ENCODE results near the gene CIC.
A peak's percentile ranks its signal among the peaks of the same experiment; 100 is the strongest.
"Not testable (repeated sequence)": the region's sequence is repeated elsewhere in the genome, so short reads cannot be mapped to it uniquely, and the experiment has no call there.

CIC gene

DNA sequence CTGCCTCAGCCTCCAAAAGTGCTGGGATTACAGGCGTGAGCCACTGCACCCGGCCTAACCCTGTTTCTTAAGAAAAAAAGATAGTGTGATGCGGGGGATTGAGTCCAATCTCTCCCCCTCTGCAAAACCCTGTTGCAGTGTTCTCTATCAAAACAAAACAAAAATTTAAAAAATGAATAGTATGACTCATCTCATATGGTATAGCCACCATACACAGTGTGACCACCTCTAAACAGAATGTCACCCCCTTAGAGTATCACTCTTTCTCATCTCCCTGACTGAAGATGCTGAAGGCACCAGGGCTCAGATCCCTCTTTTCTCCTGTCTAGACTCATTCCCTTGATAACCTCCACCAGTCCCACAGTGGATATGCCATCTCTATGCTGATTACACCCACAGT, 7.3 kb upstream of the CIC start:
- peaks cover 14% of the 10 kb centered on the region for H3K4me1 Mint-ChIP-seq
- TF ChIP-seq, protein P1, sequence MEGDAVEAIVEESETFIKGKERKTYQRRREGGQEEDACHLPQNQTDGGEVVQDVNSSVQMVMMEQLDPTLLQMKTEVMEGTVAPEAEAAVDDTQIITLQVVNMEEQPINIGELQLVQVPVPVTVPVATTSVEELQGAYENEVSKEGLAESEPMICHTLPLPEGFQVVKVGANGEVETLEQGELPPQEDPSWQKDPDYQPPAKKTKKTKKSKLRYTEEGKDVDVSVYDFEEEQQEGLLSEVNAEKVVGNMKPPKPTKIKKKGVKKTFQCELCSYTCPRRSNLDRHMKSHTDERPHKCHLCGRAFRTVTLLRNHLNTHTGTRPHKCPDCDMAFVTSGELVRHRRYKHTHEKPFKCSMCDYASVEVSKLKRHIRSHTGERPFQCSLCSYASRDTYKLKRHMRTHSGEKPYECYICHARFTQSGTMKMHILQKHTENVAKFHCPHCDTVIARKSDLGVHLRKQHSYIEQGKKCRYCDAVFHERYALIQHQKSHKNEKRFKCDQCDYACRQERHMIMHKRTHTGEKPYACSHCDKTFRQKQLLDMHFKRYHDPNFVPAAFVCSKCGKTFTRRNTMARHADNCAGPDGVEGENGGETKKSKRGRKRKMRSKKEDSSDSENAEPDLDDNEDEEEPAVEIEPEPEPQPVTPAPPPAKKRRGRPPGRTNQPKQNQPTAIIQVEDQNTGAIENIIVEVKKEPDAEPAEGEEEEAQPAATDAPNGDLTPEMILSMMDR (IDR thresholded peaks at IDR 0.05): no peak

DNA sequence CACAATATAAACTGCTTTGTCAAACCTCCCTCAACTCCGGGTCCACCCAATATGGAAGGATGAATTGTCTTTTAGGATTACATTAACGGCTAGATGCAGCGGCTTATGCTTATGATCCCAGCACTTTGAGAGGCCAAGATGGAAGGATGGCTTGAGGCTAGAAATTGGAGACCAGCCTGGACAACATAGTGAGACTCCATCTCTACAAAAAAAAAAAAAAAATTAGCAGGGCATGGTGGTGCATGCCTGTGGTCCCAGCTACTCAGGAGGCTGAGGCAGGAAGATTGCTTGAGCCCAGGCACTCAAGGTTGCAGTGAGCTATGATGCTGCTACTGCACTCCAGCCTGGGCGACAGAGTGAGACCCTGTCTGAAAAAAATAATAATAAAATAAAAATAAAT, 2.9 kb upstream of the CIC start:
- DNase-seq; H3K36me3 Mint-ChIP-seq (ENCODE audit: low read depth); H3K27ac Mint-ChIP-seq; H3K4me3 Mint-ChIP-seq; H3K9me3 Mint-ChIP-seq; H3K27me3 Mint-ChIP-seq (ENCODE audit: low read depth, poor library complexity): not testable (repeated sequence)
- H3K4me1 Mint-ChIP-seq: peaks cover 16% of the 10 kb centered on the region

More for the DNA sequence above, 7.3 kb upstream of the CIC start:
- Mint-ChIP-seq H3K36me3 (ENCODE audit: low read depth) (no peaks in the 10 kb centered on the region), H3K9me3 (no peaks in the 10 kb centered on the region), H3K27me3 (ENCODE audit: low read depth, poor library complexity) (peaks cover 9% of the 10 kb centered on the region), H3K4me3 (no peak overlapping the region), H3K27ac (no peak overlapping the region)
- DNase-seq: no peak

DNA sequence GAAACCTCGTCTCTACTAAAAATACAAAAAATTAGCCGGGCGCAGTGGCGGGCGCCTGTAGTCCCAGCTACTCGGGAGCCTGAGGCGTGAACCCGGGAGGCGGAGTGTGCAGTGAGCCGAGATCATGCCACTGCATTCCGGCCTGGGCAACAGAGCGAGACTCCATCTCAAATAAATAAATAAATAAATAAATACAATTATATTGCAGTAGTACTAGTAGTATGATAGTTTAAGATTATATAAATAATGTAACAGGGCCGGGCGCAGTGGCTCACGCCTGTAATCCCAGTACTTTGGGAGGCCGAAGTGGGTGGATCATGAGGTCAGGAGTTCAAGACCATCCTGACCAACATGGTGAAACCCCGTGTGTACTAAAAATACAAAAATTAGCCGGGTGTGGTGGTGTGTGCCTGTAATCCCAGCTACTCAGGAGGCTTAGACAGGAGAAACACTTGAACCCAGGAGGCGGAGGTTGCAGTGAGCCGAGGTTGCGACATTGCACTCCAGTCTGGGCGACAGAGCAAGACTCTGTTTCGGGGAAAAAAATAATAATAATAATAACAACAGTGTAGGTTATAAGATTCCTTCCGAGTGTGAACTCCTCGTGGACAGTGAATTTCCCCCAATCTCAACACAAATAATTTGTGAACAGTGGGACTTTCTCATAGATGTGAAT, 2.0 kb upstream of the CIC start:
- H3K36me3 Mint-ChIP-seq (ENCODE audit: low read depth); H3K9me3 Mint-ChIP-seq; H3K27ac Mint-ChIP-seq; H3K27me3 Mint-ChIP-seq (ENCODE audit: low read depth, poor library complexity); H3K4me3 Mint-ChIP-seq; DNase-seq: not testable (repeated sequence)
- H3K4me1 Mint-ChIP-seq: peaks cover 16% of the 10 kb centered on the region

DNA sequence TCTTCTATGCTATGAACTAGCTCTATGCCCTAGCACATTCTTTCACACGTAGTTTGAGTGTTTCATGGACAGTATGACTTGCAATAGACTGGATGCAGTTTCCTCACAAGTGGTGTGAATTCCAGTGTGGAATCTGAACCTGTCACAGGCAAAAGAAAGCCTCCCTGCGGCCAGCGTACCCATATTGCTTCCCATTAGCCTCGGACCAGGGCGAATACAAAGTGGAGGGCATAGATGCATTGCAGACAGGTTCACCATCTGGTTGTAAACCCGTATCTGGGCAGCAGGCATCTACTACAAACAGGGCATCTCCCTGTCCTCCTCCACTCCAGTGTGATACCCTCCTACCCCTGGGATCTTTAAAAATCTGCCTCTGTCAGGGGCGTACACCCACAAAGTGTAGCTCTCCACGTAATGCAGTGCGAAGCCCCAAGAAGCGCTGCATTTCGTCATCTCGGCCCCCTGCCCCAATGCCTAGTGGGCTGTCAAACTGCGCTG, 1.4 kb upstream of the CIC start:
- H3K36me3 Mint-ChIP-seq (ENCODE audit: low read depth): no peaks in the 10 kb centered on the region
- peaks cover 16% of the 10 kb centered on the region for H3K4me1 Mint-ChIP-seq
- DNase-seq: no peak
- no peak overlapping the region for H3K27ac Mint-ChIP-seq
- TF ChIP-seq, protein P1 (IDR thresholded peaks at IDR 0.05): no peak
- H3K4me3 Mint-ChIP-seq: no peak overlapping the region
- H3K27me3 Mint-ChIP-seq (ENCODE audit: low read depth, poor library complexity): peaks cover 3% of the 10 kb centered on the region
- H3K9me3 Mint-ChIP-seq: no peaks in the 10 kb centered on the region

DNA sequence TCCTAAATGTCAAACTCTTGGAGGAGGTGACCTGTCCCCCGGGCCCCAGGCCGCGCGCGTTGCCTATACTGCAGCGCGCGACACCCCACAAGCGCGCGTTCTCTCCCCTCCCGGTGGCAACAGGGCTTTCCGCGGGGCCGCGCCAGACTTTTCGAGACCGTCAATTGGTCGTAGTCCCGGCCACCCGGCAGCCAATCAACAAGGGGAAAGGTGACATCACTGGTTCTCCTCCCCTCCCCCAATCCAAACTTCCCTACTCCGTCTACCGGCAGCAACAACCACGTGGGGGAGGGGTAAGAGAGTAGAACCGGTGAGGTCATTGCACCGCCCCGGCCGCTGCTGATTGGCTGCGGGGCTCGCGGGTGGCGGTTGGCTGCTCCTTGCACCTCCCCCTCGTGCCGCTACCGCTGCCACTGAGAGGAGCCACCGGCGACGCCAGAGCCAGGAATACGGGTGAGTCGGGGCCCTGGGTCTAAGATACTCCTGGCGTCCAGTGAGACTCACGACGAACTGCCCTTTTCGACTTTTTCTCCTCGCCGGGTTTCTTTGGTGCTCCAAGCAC, 829 bp upstream of the CIC start:
- TF ChIP-seq, protein P1 (IDR thresholded peaks at IDR 0.05): no peak
- peak; percentile 96 for DNase-seq
- peaks cover 16% of the 10 kb centered on the region for H3K4me1 Mint-ChIP-seq
- H3K36me3 Mint-ChIP-seq (ENCODE audit: low read depth): no peaks in the 10 kb centered on the region
- H3K27ac Mint-ChIP-seq: no peak overlapping the region
- H3K9me3 Mint-ChIP-seq: no peaks in the 10 kb centered on the region
- H3K27me3 Mint-ChIP-seq (ENCODE audit: low read depth, poor library complexity): no peaks in the 10 kb centered on the region
- H3K4me3 Mint-ChIP-seq: no peak overlapping the region

DNA sequence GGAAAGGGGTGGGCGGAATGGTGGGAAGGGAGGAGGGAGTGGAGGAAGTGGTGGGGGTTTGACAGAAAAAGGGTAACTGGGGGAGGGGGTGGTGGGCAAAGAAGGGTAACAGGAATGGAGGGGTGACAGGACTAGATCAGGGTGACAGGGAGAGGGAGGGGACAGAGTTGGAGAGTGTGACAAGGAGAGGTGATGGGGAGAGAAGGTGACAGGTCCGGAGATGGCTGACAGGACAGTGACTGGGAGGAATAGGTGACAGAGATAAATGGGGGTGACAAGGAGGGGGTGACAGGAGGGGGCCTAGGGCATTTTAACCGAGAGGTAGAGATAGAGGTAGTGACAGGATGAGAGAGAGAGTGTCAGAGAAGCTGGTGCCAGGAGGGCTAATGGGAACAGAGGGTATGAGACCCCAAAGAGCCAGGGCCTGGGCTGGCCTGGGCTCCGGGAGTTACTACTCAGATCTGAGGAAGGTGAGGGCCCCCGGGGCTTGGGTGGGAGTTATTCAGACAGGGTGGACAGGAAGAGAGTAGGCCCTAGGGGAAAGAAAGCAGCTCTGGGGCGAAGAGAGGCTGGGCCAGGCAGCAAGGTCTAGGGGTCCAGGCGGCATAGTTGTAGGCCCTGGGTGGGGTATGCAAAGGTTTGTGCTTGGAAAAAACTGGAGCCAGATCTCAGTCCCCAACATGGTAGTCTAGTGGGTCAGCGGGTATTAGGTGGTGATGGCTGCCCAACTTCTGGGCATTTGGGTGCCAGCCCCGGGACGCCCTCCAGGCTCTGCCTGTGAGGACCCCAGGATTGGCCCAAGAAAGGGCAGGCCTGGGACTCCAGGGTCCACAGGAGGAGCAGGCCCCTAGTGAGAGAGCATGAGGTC, 660 bp downstream of the CIC start:
- peak overlapping the region; percentile 73 for H3K27ac Mint-ChIP-seq
- H3K9me3 Mint-ChIP-seq: no peaks in the 10 kb centered on the region
- H3K27me3 Mint-ChIP-seq (ENCODE audit: low read depth, poor library complexity): no peaks in the 10 kb centered on the region
- H3K4me1 Mint-ChIP-seq: peaks cover 16% of the 10 kb centered on the region
- no peak for DNase-seq
- TF ChIP-seq, protein P1 (IDR thresholded peaks at IDR 0.05): no peak
- H3K36me3 Mint-ChIP-seq (ENCODE audit: low read depth): peaks cover 3% of the 10 kb centered on the region
- H3K4me3 Mint-ChIP-seq: no peak overlapping the region

Measured in nephron progenitor cell (in vitro differentiated cells).